Spleen (tissue), 11 donors: ENCODE data around the gene TSPOAP1. TPM values are rescaled to one million over a fixed set of nuclear protein-coding genes. Genes with fewer than 3 reads are reported as not detected.

Experiments used
- DNase-seq: peaks from one replicate; pipeline ENCODE4 v3.0.0-alpha.2; 2020
- H3K27ac ChIP-seq, 8 donors: fragments of 200-600 bp; sonication (generic) in 7 of 8; 1 replicate in 4 of 8; 2 replicates in 4 of 8; pipeline versions ENCODE4 v1.5.0 to v1.8.0; 2016 to 2021; ENCODE audit warnings: inconsistent platforms in 4 of 8, mild to moderate bottlenecking in 4 of 8, moderate library complexity in 1 of 8
- H3K27me3 ChIP-seq, 7 donors: fragments of 200-600 bp; sonication (generic) in 6 of 7; replicated peaks in 1 of 7; 1 replicate in 4 of 7; 2 replicates in 3 of 7; pipeline versions ENCODE4 v1.5.0 to v1.8.0; 2016 to 2021; ENCODE audit warnings: inconsistent platforms in 3 of 7, mild to moderate bottlenecking in 1 of 7
- H3K36me3 ChIP-seq, 6 donors: fragments of 200-600 bp; sonication (generic) in 5 of 6; 1 replicate in 4 of 6; 2 replicates in 2 of 6; pipeline versions ENCODE4 v1.5.0 to v1.8.0; 2016 to 2021; ENCODE audit warnings: inconsistent platforms in 2 of 6
- H3K4me1 ChIP-seq, 6 donors: fragments of 200-600 bp; sonication (generic) in 5 of 6; 1 replicate in 3 of 6; 2 replicates in 3 of 6; pipeline versions ENCODE4 v1.5.0 to v1.8.0; 2016 to 2021; ENCODE audit warnings: inconsistent platforms in 3 of 6
- H3K4me3 ChIP-seq, 8 donors: fragments of 200-600 bp; sonication (generic) in 7 of 8; 1 replicate in 4 of 8; 2 replicates in 4 of 8; pipeline versions ENCODE4 v1.5.0 to v1.8.0; 2016 to 2021; ENCODE audit warnings: inconsistent platforms in 4 of 8, mild to moderate bottlenecking in 4 of 8, moderate library complexity in 2 of 8
- H3K9me3 ChIP-seq, 8 donors: fragments of 200-600 bp; sonication (generic) in 7 of 8; 1 replicate in 4 of 8; 2 replicates in 4 of 8; pipeline versions ENCODE4 v1.5.0 to v1.8.0; 2016 to 2021; ENCODE audit warnings: inconsistent platforms in 4 of 8
- CTCF ChIP-seq, 11 experiments: fragments of 200-600 bp in 7 of 11; fragments of 450-650 bp in 4 of 11; sonication (generic) in 4 of 11; IDR thresholded peaks in 8 of 11; conservative IDR thresholded peaks in 3 of 11; 1 replicate in 7 of 11; 2 replicates in 4 of 11; pipeline versions ENCODE4 v1.4.0 to v1.8.0; 2016 to 2021; ENCODE audit warnings: antibody characterized with exemption in 11 of 11, inconsistent platforms in 4 of 11, mild to moderate bottlenecking in 1 of 11
- POLR2A ChIP-seq, 3 donors: fragments of 450-650 bp; IDR thresholded peaks; one replicate each; pipeline ENCODE4 v1.5.1; 2017; ENCODE audit warnings: antibody characterized with exemption in 3 of 3, mild to moderate bottlenecking in 1 of 3
- POLR2AphosphoS5 ChIP-seq, 3 donors: sonication (generic); formaldehyde crosslinking; IDR thresholded peaks; one replicate each; pipeline ENCODE4 v1.5.1; 2017; ENCODE audit warnings: antibody characterized with exemption in 3 of 3
- WGBS, 5 donors: extraction: QIAGEN DNeasy Blood & Tissue Kit in 3 of 5; methylation state at CpG; one replicate each; pipeline versions ENCODE4 v1.1.5 to v1.1.7; 2013 to 2018; 5-methylcytosine and 5-hydroxymethylcytosine counted together
- intact Hi-C: fragments of 100-400 bp; cut with DNase I; formaldehyde crosslinking; loops from one replicate; pipeline ENCODE4 v1.15.0; 2023; ENCODE audit warnings: low total_unique reads
- polyA plus RNA-seq, 3 donors: library from polyadenylated mRNA; stranded (reverse); fragments of 200-250 nt; gene quantifications; one replicate each; pipeline ENCODE4 v1.2.1, GENCODE V29; 2013
- total RNA-seq, 7 donors: library from RNA; depleted of rRNA in 3 of 7; stranded (reverse); fragments of >200 nt in 3 of 7; fragmentation: NEBNext Ultra II Directional in 4 of 7; extraction: Animal tissue kit (Norgen Biotek cat#: 25700) in 4 of 7; gene quantifications; one replicate each; pipeline versions ENCODE4 v1.1.0 to v1.2.1, GENCODE V29; 2016 to 2021
- donor health status: healthy with polysubstance abuse.
- donor health status: DM: no; HTN: no; CAD: no; lungs with moderate emphysema.
- donor health status: DM: no; HTN: no; CAD: no.
- donor health status: Bipolar disorder and iron deficiency.
- donor health status: healthy.
- donor health status: DM: no; HTN: no; CAD: no.
- donor health status: DM: yes; HTN: yes; CAD: no.

The TSPOAP1 gene
- total and polyA plus RNA-seq, 10 donors = 11.5 to 31.8 (median 18.6) TPM

GRCh38 chr17:58307468-58308172, 21.0 kb downstream of the TSPOAP1 start:
- intact Hi-C loops = no loop called here
- H3K27ac ChIP-seq = no peak overlapping the region
- H3K27me3 ChIP-seq = no peaks in the 10 kb centered on the region
- WGBS, 5 donors = 83 to 91% (median 89%) methylated on average over 20 of the region's 20 CpGs
- H3K36me3 ChIP-seq = peaks cover 0 to 50% (median 0%) of the 10 kb centered on the region in 6 donors
- H3K4me3 ChIP-seq = no peak overlapping the region
- TF ChIP-seq POLR2A (IDR thresholded peaks at IDR 0.05) (no peak), POLR2AphosphoS5 (IDR thresholded peaks at IDR 0.05) (no peak), CTCF (IDR thresholded peaks at IDR 0.05 in 8 of 11, conservative IDR thresholded peaks at IDR 0.05 in 3 of 11) (no peak)
- no peaks in the 10 kb centered on the region for H3K9me3 ChIP-seq
- peaks cover 0 to 25% (median 8%) of the 10 kb centered on the region in 6 donors for H3K4me1 ChIP-seq
- no peak for DNase-seq

- no peak overlapping the region for H3K4me3 ChIP-seq
- 83 to 92% (median 89%) methylated on average over 19 of the region's 19 CpGs for WGBS, 5 donors
- no peak overlapping the region for H3K27ac ChIP-seq
- H3K4me1 ChIP-seq = peaks cover 0 to 25% (median 8%) of the 10 kb centered on the region in 6 donors
- intact Hi-C loops = no loop called here
- peaks cover 0 to 46% (median 0%) of the 10 kb centered on the region in 6 donors for H3K36me3 ChIP-seq
- no peaks in the 10 kb centered on the region for H3K9me3 ChIP-seq
- H3K27me3 ChIP-seq = no peaks in the 10 kb centered on the region
- no peak for TF ChIP-seq POLR2AphosphoS5 (IDR thresholded peaks at IDR 0.05)
- no peak for TF ChIP-seq CTCF (IDR thresholded peaks at IDR 0.05 in 8 of 11, conservative IDR thresholded peaks at IDR 0.05 in 3 of 11)
- no peak for TF ChIP-seq POLR2A (IDR thresholded peaks at IDR 0.05)
- DNase-seq = no peak
Observed at GRCh38 chr17:58306131-58306951, 22.3 kb downstream of the TSPOAP1 start.

GRCh38 chr17:58305626-58306025, 23.0 kb downstream of the TSPOAP1 start:
- TF ChIP-seq CTCF (IDR thresholded peaks at IDR 0.05 in 8 of 11, conservative IDR thresholded peaks at IDR 0.05 in 3 of 11) (no peak), POLR2A (IDR thresholded peaks at IDR 0.05) (no peak), POLR2AphosphoS5 (IDR thresholded peaks at IDR 0.05) (no peak)
- Histone ChIP-seq H3K27me3 (no peaks in the 10 kb centered on the region), H3K4me3 (no peak overlapping the region), H3K4me1 (peaks cover 0 to 25% (median 8%) of the 10 kb centered on the region in 6 donors), H3K36me3 (peaks cover 0 to 43% (median 0%) of the 10 kb centered on the region in 6 donors), H3K9me3 (no peaks in the 10 kb centered on the region), H3K27ac (no peak overlapping the region)
- intact Hi-C loops = no loop called here
- DNase-seq = no peak
- 60 to 88% (median 85%) methylated on average over 4 to 8 of the region's 8 CpGs for WGBS, 5 donors
